ENCODE results near the gene DLG1.

DNA sequence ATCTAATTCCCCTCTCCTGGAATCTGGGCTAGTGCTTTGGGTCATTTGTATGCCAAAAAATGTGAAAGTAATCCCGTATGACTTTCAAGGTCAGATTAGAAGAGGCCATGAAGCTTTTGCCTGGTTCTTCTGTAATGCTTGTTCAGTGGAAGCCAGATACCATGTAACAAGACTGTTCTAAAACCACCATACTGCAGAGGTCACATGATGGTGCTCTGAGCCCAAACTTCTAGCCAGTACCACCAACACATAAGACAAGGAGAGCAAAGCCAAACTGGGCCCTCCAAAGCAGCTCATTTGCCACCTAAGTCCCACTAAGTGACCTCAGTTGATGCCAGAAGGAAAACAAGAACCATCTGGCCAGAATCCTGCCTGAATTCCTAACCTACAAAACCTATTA lies 204.5 kb downstream of the DLG1 start:
- TF ChIP-seq, protein P1, sequence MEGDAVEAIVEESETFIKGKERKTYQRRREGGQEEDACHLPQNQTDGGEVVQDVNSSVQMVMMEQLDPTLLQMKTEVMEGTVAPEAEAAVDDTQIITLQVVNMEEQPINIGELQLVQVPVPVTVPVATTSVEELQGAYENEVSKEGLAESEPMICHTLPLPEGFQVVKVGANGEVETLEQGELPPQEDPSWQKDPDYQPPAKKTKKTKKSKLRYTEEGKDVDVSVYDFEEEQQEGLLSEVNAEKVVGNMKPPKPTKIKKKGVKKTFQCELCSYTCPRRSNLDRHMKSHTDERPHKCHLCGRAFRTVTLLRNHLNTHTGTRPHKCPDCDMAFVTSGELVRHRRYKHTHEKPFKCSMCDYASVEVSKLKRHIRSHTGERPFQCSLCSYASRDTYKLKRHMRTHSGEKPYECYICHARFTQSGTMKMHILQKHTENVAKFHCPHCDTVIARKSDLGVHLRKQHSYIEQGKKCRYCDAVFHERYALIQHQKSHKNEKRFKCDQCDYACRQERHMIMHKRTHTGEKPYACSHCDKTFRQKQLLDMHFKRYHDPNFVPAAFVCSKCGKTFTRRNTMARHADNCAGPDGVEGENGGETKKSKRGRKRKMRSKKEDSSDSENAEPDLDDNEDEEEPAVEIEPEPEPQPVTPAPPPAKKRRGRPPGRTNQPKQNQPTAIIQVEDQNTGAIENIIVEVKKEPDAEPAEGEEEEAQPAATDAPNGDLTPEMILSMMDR (IDR thresholded peaks at IDR 0.05), result no peak
- TF ChIP-seq POLR2AphosphoS5 (IDR thresholded peaks at IDR 0.05), result no peak
